Kidney glomerular epithelial cell (primary cell): Measurements from ENCODE around the gene PLA2G3.
"Not testable (repeated sequence)": the region's sequence is repeated elsewhere in the genome, so short reads cannot be mapped to it uniquely, and the experiment has no call there.

Source experiments
- DNase-seq: peaks from one replicate; lab custom pipeline; 2025; lab: John Stamatoyannopoulos, UW

Gene PLA2G3, protein sequence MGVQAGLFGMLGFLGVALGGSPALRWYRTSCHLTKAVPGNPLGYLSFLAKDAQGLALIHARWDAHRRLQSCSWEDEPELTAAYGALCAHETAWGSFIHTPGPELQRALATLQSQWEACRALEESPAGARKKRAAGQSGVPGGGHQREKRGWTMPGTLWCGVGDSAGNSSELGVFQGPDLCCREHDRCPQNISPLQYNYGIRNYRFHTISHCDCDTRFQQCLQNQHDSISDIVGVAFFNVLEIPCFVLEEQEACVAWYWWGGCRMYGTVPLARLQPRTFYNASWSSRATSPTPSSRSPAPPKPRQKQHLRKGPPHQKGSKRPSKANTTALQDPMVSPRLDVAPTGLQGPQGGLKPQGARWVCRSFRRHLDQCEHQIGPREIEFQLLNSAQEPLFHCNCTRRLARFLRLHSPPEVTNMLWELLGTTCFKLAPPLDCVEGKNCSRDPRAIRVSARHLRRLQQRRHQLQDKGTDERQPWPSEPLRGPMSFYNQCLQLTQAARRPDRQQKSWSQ

DNA sequence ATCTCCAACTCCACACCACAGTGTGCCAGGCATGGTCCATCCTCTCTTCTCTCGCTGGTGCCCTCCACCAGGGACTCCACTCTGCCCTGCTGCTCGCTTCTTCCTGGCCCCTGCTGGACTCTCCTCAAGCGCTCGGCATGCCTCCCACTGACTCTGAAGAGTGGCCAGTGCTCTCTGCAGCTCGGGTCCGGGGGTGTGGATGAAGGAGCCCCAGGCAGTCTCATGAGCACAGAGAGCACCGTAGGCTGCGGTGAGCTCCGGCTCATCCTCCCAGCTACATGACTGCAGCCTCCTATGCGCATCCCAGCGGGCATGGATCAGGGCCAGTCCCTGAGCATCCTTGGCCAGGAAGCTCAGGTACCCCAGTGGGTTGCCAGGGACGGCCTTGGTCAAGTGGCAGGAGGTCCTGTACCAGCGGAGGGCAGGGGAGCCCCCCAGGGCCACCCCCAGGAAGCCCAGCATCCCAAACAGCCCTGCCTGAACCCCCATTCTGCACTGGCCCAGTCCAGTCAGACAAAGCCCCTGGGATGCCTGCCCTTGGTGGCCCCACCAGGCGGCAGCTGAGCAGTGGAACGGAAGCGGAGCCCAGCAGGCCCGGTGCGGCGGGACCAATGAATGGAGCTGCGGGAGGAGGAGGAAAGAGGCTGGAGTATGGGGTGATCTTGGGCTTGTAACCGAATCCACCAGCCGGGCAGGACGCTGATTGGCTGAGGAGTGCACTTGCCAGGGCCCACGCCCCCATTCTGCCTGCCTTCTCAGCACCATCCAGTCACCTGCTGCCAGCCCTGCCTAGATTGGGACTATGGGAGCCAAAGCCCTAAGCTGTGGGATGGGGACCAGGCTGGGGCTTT is at the start of gene PLA2G3:
TSS of gene PLA2G3 (minus strand) at position 643 of the 851 bp plus-strand sequence. CDS start at position 489, 154 bp downstream.
- no peak for DNase-seq

DNA sequence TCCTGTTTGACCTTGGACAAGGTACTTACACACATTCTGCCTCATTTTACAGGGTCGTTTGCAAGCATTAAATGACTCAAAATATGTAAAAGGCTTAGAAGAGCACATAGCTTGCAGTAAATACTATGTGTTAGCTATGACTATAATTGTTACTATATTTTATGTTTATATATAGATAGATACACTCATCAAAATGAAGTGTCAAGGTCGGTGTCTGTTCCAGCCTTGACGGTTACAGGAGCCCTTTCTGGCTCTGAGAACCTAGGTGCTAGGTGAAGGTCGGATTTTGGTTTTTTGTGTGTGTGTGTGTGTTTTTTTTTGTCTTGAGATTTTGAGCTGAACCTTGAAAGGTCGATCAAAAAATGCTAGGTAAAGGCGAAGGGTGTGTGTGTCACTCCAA is 47.3 kb upstream of the PLA2G3 start:
- DNase-seq = no peak

DNA sequence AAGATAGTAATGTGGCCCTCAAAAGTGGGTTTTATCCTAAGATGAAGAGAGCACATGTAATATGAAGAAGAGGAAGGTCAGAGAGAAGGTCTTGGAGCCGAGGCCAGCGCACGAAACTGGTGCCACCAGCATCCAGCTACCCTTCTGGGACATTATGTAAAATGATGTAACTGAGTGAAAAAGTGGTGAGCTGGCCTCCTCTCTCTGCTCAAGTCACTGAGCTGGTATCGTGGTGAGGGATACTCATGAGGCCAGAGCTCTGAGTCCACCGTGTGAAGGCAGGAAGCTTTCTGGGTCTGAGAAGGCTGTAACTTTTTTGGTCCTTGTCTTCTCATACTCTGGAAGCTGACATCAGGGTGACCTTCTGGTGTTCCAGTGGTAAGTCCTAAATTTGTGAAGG is 44.7 kb upstream of the PLA2G3 start:
- DNase-seq = no peak

DNA sequence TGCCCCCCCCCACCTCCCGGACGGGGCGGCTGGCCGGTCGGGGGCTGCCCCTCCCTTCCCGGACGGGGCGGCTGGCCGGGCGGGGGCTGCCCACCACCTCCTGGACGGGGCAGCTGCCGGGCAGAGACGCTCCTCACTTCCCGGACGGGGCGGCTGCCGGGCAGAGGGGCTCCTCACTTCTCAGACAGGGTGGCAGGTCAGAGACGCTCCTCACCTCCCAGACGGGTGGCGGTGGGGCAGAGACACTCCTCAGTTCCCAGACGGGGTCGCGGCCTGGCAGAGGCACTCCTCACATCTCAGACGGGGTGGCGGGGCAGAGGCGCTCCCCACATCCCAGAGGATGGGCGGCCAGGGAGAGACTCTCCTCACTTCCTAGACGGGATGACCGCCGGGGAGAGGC is 43.7 kb upstream of the PLA2G3 start:
- no peak for DNase-seq

DNA sequence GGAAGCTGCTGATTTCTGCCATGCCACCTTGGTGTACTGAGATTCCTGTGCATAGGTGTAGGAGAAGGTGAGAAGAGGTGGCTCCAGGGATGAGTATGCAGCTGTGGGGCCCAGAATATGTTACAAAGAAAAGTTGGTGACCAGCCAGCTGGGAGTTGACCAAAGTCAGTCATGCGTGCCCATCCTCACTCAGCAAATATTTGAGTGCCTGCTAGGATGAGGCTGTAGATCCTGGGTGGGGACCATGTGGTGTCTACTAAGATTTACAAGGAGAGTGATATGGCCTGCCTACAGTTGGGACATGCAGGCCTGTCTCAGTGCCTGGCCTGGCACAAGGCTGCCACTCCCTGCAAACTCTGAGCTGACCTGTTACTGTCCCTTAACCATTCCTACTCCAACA is 39.0 kb upstream of the PLA2G3 start:
- DNase-seq = peak; percentile 75

DNA sequence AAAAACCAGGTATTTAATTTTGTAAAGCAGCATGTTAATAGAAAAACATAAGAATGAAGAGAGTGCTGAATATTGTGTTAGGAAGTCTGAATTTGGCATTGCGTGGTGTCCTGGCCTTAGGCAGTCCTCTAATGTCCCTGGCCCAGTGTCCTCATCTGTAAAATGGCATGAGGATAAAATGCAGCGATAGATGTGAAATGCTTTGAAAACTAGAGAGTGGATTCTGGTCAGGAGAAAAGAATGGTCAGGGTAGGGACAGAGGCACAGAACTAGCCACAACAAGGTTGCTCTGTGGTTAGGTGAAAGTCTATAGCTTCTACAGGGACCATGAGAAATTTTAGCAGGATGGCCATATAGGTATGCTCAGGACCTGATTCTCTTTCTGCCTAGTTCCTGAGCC is 38.6 kb upstream of the PLA2G3 start:
- no peak for DNase-seq

DNA sequence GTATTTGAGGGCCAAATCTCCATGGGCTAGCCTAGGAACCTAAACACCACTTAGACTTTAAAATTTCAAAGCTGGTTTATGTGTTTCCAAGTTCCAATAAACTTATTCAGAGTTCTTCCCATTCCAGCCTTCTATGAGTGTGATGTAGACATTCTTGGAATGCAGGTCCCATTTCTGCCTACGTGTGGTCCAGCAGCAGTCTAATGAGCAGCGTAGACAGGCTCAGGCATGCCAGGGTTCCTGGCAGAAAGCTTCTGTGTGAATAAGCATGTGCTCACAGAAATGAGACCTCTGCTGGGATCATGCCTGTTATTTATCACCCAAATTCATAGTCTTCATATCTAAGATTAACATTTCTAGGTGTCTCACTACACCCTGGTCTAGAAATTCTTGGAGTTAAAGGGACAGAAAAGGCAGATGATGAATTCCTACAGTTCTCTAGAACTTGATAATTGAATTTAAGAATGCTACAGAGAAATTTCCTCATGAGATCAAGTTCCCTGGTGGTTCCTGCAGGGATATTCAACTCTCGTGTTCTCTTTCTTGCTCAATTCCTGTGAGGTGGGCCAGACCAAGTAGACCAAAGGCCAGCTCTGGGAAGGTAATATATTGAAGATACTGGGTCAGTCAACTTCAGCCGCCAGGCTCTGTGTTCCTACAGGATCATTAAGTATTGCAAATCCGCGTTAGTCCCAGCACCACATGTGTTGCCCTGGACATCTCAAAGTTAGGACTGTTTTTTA is 37.3 kb upstream of the PLA2G3 start:
- peak; percentile 79 for DNase-seq

DNA sequence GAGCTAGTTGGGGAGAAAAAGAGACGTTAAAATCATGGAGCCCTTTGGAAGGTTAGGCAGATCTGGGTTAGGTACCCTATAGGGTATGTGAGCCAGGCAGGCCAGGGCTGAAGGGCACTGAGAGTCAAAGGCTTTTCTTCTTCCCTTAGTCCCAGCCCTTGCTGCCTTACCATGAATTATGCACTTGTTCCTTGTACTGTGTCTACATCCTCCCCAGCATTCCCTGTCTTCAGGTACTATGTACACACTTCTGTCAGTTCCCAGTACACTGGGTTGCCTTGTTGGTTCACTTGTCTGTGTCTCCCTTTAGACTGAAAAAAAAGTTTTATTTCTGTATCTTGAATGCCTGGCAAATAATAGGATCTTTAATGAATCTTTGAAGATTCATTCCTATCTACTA is 36.6 kb upstream of the PLA2G3 start:
- no peak for DNase-seq

DNA sequence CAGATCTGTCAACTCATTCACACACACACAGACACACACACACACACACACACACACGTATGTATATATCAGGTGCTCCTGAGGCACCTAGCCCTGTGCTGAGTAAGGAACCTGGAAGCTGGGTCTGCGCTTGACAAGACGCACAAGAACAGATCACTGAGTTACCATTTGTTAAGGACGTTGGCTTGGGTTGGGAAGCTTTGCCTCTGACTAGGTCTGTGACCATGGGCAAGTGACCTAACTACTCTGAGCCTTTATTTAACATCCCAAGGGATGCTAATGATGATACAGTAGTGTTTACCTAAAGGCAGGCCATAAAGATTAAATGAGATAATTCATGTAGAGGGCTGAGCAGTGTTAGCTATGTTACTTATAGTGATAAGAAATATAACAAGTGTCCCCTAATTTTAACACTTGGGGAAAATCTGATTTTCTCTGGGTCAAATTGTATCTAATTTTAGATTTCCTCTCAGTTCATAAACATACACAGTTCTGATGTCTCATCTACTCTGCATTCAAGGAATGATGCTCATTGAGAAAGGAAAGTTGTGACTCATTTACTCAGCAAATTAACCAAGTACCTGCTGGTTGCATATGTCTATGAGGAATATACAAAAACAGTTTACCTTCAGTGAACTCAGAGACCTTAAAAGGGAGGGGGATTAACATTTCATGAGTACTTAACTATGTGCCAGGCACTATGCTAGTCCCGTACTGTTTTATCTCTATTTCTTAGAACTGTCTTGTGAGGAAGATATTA is 33.3 kb upstream of the PLA2G3 start:
- DNase-seq = peak; percentile 87

DNA sequence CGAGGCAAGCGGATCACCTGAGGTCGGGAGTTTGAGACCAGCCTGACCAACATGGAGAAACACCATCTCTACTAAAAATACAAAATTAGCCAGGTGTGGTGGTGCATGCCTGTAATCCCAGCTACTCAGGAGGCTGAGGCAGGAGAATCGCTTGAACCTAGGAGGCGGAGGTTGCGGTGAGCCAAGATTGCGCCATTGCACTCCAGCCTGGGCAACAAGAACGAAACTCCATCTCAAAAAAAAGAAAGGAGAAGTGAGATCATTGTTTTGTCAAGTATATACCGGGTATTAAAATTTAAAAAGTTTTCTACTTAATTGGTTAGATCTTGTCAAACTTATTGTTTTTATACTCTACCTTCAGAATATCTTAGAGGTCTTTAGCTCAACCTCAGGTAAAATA is 31.4 kb upstream of the PLA2G3 start:
- not testable (repeated sequence) for DNase-seq

DNA sequence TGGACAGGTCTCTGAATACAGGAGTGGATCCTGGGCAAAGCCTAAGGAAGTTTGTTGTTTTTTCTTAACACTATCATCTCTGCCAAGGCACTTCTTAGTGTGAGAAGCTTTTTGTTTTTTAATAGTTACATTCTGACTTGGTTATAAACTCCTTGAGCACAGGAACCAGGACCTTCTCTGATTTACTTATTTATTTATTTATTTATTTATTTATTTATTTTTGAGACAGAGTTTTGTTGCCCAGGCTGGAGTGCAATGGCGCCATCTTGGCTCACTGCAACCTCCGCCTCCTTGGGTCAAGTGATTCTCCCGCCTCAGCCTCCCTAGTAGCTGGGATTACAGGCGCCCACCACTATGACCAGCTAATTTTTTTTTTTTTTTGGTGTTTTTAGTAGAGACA is 30.7 kb upstream of the PLA2G3 start:
- DNase-seq = no peak

DNA sequence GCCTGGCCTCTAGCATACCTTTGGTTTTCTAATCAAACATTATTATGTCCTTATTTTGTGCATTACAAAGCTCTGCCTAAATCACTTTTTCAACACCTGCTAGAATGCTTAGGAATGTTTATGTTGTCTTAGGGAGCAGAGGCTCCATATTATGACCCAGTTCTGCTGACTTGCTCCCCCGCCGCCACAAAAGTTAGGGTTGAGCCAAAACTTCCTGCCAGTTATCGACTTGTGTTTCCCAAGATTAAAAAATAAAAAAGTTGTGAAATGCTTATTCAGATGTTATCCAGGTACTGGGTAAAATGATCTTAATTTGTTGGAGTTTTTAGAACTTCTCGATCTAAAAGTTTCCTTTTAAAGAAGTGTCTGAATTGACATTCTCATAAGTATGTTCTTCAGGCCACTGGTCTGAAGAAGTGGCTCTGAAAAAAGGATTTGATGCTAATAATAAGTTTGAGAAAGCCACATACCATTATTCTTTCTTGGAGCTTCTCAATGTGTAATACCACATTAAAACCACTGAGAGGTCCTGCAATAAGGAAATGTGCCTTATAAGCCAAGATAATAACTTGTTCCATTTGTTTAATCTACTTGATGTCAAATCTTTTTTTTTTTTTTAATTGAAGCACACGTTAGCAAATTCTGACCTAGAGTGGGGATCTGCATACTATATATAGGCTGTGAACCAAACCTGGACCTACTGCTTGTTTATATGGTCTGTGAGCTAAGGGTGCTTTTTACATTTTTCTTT is 21.9 kb upstream of the PLA2G3 start:
- peak; percentile 19 for DNase-seq

DNA sequence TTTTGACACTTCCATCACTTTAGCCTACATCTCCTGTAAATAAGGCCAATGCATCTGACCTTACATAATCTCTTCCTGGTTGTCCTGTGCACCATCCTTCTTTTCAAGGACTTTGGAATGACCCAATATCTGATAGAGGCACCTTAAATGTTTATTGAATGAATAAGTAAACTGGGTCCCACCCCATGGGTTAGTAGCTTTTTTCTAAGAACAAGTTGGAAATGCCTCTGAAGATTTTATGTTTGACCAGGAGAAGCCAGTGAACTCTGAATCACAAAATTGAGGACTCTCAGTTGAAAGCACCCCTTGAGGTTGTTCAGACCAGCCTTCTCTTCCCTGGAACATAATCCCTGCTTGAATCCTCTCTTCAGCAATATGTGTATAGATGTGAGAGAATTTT is 21.1 kb upstream of the PLA2G3 start:
- DNase-seq = no peak

DNA sequence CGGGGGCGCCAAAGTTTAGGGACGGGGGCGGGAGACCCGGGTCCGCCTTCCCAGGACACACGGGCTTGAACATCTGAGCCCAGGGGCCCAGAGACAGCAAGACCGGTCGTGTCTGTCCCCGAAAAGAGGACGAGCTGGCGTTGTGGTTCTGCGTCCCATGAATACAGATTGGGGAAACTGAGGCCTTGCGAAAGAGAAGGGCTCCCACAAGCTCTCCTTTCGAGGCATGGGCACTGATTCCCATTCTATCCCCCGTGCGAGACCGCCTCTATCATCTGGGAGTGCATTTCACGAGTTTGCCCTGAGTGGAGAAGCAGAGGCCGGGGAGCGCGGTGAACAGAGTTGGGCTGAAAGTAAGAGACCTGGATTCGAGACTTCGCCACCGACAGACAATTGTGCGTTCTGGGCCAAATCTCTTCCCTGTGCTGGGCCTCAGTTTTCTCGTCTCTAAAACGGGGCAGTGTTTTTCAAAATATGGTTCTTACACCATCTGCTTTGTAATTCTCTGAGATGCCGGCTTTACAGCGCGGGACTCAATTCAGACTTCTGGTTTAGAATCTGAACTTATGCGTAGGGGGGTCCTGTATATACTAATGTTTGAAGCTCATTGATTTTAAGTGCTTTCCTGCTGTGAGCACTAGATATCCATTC is 20.1 kb upstream of the PLA2G3 start:
- no peak for DNase-seq

DNA sequence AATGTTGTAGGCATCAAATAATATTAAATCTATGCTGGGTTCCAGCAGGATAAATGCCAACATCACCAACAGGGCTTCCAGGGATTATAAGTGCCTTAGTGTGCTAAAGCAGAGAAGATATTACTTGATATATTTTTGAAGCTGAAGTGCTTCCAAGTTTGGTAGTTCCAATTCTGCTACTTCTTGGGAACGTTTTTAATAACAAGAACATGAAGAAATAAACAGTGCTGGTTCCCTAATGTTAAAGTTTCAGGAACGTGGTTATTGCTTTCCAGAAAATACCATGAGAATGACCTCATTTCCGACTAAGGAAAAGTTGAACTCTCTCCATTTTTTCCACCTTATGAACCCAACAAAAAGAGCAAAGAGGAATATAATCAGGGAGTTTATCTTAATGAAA is 15.1 kb upstream of the PLA2G3 start:
- DNase-seq = no peak

DNA sequence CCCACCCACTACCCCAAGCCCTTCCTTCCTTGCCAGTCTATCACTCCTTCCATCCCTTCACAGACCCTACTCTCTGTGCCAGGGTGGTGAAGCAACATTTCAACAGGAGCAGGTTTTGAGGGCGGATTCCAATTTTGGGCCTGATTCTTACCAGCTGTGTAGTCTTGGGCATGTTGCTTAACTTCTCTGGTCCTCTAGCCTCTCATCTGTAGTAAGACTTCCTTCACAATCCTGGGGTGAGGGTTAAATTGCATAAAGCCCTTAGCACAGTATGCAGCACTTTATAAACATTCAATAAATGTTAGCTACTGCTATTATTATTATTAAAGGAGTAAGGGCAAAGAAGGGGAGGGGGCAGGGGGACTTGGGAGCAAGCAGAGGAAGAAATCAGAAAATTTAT is 14.7 kb upstream of the PLA2G3 start:
- DNase-seq = no peak

DNA sequence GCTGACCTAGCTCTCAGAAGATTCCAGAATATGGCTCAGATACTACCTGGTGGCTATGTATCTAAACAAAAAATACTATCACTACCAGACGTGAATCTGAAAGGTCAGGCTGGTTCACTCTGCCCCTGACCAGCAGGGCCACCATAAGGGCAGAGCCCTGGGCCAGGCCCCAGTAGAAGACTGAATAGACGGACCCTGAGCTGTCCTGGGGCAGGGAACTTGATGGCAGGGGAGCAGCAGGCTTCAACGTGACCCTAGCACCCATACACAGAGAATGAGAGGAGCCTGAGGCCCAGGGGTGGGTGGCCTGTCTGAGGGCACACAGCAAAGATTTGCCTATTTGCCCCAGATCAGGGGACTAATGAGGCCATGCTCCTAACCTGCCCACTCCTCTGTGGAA is 13.0 kb upstream of the PLA2G3 start:
- DNase-seq = no peak

DNA sequence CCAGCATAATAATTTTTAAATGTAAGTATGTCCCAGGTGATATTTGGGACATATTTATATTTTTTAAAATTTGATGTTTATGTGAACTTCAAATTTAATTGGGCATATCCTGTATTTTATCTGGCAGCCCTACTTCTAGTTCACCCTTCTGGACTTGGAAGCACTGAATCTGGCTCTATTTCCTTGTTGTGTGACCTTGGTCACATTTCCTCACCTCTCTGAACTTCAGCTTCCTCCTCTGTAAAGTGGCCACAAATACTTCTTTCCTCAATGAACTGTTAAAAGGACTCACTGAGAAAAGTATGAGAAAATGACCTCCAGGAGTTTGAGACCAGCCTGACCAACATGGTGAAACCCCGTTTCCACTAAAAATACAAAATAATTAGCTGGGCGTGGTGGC is 11.6 kb upstream of the PLA2G3 start:
- DNase-seq = no peak

DNA sequence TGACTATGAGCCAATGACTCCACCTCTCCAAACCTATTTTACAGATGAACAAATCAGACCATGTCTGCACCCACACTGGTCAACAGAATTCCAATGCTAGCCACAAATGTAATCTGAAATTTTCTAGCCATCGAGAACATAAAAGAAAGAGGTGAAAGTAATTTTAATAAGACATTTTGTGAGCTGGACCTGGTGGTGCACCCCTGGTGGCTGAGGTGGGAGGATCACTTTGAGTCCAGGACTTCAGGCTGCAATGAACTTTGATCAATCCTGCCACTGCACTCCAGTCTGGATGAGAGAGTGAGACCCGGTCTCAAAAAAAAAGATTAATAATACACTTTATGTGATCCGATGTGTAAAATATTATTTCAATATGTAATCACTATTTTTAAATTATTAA is 10.3 kb upstream of the PLA2G3 start:
- no peak for DNase-seq

DNA sequence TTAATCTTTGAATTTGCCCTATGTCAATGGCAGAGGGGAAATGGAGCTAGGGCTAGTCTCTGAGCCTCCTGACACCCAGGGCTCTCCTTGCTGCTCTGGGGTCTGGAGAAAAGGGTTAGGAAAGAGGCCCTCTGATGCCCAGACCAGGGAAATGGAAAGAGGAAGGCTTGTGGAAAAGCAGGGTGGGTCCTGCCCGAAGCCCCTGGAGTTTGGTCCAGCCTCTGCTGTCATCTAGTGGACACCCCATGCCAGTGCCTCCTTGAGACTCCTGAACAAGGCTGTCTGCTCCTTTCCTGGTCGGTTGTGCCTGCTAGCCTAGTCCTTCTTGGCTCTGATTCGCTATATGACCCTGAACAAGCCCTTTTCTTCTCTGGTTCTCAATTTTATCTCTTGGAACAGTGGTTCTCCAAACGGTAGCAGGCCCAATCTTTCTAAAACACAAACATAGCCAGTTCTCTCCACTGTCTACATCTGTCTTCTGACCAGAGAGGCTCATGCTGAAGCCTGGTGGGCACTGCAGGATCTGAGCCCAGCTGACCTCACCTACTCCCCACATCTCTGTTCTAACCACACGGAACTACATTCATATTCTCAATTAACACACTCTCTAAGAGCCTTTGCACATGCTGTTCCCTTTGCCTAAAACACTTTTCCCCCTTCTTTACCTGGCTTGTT is 8.8 kb upstream of the PLA2G3 start:
- DNase-seq = peak; percentile 59
